Aorta (tissue), 5 donors: ENCODE data around the gene DHX38. TPM values are rescaled to one million over a fixed set of nuclear protein-coding genes. Genes with fewer than 3 reads are reported as not detected.

ENCODE experiments used
- ATAC-seq: fragments of 200-7000 bp; cut with Tn5 transposase; one replicate; pipeline ENCODE4 v1.9.1; 2022; ENCODE audit warnings: moderate library complexity; ENCODE audit not compliant: low FRiP score
- DNase-seq, 2 donors: peaks; one replicate each; pipeline ENCODE4 v3.0.0-alpha.2; 2020
- H3K27ac ChIP-seq, 2 donors: one replicate each; pipeline ENCODE4 v1.5.1; 2013; ENCODE audit warnings: low read length in 2 of 2, mild to moderate bottlenecking in 2 of 2, moderate library complexity in 2 of 2, control low read depth in 1 of 2, inconsistent platforms in 1 of 2, low read depth in 1 of 2
- H3K27me3 ChIP-seq, 2 donors: one replicate each; pipeline ENCODE4 v1.6.1; 2013; ENCODE audit warnings: control low read depth in 1 of 2, low read length in 1 of 2, mild to moderate bottlenecking in 1 of 2, moderate library complexity in 1 of 2; ENCODE audit not compliant: insufficient read depth in 2 of 2, control insufficient read depth in 1 of 2
- H3K36me3 ChIP-seq, 2 donors: one replicate each; pipeline ENCODE4 v1.6.1; 2013; ENCODE audit warnings: control low read depth in 1 of 2, low read length in 1 of 2, mild to moderate bottlenecking in 1 of 2; ENCODE audit not compliant: insufficient read depth in 2 of 2, control insufficient read depth in 1 of 2
- H3K4me1 ChIP-seq, 2 donors: one replicate each; pipeline ENCODE4 v1.6.1; 2013; ENCODE audit warnings: low read length in 2 of 2, control low read depth in 1 of 2, mild to moderate bottlenecking in 1 of 2, moderate library complexity in 1 of 2; ENCODE audit not compliant: insufficient read depth in 2 of 2, control insufficient read depth in 1 of 2
- H3K4me3 ChIP-seq, 2 donors: one replicate each; pipeline ENCODE4 v1.5.1; 2013; ENCODE audit warnings: low read length in 2 of 2, control low read depth in 1 of 2, mild to moderate bottlenecking in 1 of 2
- H3K9me3 ChIP-seq: one replicate; pipeline ENCODE4 v1.6.1; 2013; ENCODE audit warnings: mild to moderate bottlenecking, low read length; ENCODE audit not compliant: control insufficient read depth
- WGBS, 2 donors: extraction: QIAGEN DNeasy Blood & Tissue Kit; methylation state at CpG; one replicate each; pipeline ENCODE4 v1.1.7; 2013; 5-methylcytosine and 5-hydroxymethylcytosine counted together
- intact Hi-C, 2 donors: fragments of 100-400 bp; cut with DNase I; formaldehyde crosslinking; loops; one replicate each; pipeline versions ENCODE4 v1.14.2 to v1.15.0; 2022
- polyA plus RNA-seq, 2 donors: library from polyadenylated mRNA; stranded (reverse); fragments of 200-250 nt; gene quantifications; one replicate each; pipeline ENCODE4 v1.2.3, GENCODE V29; 2013
- total RNA-seq, 2 donors: library from RNA; stranded (reverse); fragmentation: NEBNext Ultra II Directional; extraction: Animal tissue kit (Norgen Biotek cat#: 25700); gene quantifications; one replicate each; pipeline ENCODE4 v1.2.1, GENCODE V29; 2021
- donor health status: healthy with polysubstance abuse.
- donor health status: Bipolar disorder and iron deficiency.
- donor health status: DM: no; HTN: no; CAD: no.
- donor health status: DM: no; HTN: no; CAD: no.
- donor health status: DM: yes; HTN: yes; CAD: no.

Gene DHX38
- total and polyA plus RNA-seq, 4 donors: 22.4 to 77.4 (median 60.7) TPM

GRCh38 chr16:72109966-72110530 is 16.4 kb downstream of the DHX38 start:
- ATAC-seq (no peak), DNase-seq (no peak)
- Histone ChIP-seq H3K36me3 (peaks cover 7 to 29% of the 10 kb centered on the region in 2 donors), H3K27ac (no peak overlapping the region), H3K4me1 (no peaks in the 10 kb centered on the region), H3K4me3 (no peak overlapping the region), H3K9me3 (no peaks in the 10 kb centered on the region), H3K27me3 (no peaks in the 10 kb centered on the region)
- WGBS, 2 donors: 78 to 79% methylated on average over 12 of the region's 12 CpGs
- intact Hi-C loops: no loop called here

- Histone ChIP-seq H3K36me3 (peaks cover 7 to 25% of the 10 kb centered on the region in 2 donors), H3K4me3 (no peak overlapping the region), H3K27ac (no peak overlapping the region), H3K27me3 (no peaks in the 10 kb centered on the region), H3K9me3 (no peaks in the 10 kb centered on the region), H3K4me1 (no peaks in the 10 kb centered on the region)
- DNase-seq (no peak), ATAC-seq (no peak)
- 94 to 95% methylated on average over 23 of the region's 23 CpGs for WGBS, 2 donors
- intact Hi-C loops: no loop called here
Observed at GRCh38 chr16:72110662-72111615, 17.3 kb downstream of the DHX38 start.

GRCh38 chr16:72111657-72112451 is 18.2 kb downstream of the DHX38 start:
- H3K9me3 ChIP-seq: no peaks in the 10 kb centered on the region
- ATAC-seq (no peak), DNase-seq (no peak)
- no peaks in the 10 kb centered on the region for H3K4me1 ChIP-seq
- H3K27ac ChIP-seq: no peak overlapping the region
- intact Hi-C loops: no loop called here
- no peaks in the 10 kb centered on the region for H3K27me3 ChIP-seq
- 82 to 84% methylated on average over 19 of the region's 19 CpGs for WGBS, 2 donors
- H3K36me3 ChIP-seq: peaks cover 7 to 25% of the 10 kb centered on the region in 2 donors
- no peak overlapping the region for H3K4me3 ChIP-seq

- no peak overlapping the region for H3K27ac ChIP-seq
- DNase-seq (no peak), ATAC-seq (no peak)
- H3K4me1 ChIP-seq: no peaks in the 10 kb centered on the region
- 92 to 96% methylated on average over 15 of the region's 15 CpGs for WGBS, 2 donors
- no peak overlapping the region for H3K4me3 ChIP-seq
- peaks cover 7 to 22% of the 10 kb centered on the region in 2 donors for H3K36me3 ChIP-seq
- H3K9me3 ChIP-seq: no peaks in the 10 kb centered on the region
- no peaks in the 10 kb centered on the region for H3K27me3 ChIP-seq
- intact Hi-C loops: no loop called here
Observed at GRCh38 chr16:72112452-72112792, 18.8 kb downstream of the DHX38 start.

- peaks cover 7 to 22% of the 10 kb centered on the region in 2 donors for H3K36me3 ChIP-seq
- H3K9me3 ChIP-seq: no peaks in the 10 kb centered on the region
- 72 to 77% methylated on average over 7 of the region's 7 CpGs for WGBS, 2 donors
- intact Hi-C loops: no loop called here
- no peak overlapping the region for H3K4me3 ChIP-seq
- ATAC-seq (no peak), DNase-seq (no peak)
- no peak overlapping the region for H3K27ac ChIP-seq
- H3K27me3 ChIP-seq: no peaks in the 10 kb centered on the region
- no peaks in the 10 kb centered on the region for H3K4me1 ChIP-seq
Observed at GRCh38 chr16:72112906-72113615, 19.4 kb downstream of the DHX38 start.

GRCh38 chr16:72113616-72113945 is 19.9 kb downstream of the DHX38 start:
- no peak overlapping the region for H3K27ac ChIP-seq
- no peaks in the 10 kb centered on the region for H3K27me3 ChIP-seq
- H3K4me3 ChIP-seq: no peak overlapping the region
- intact Hi-C loops: no loop called here
- DNase-seq (no peak), ATAC-seq (no peak)
- no peaks in the 10 kb centered on the region for H3K9me3 ChIP-seq
- peaks cover 7 to 19% of the 10 kb centered on the region in 2 donors for H3K36me3 ChIP-seq
- no peaks in the 10 kb centered on the region for H3K4me1 ChIP-seq

- no peaks in the 10 kb centered on the region for H3K9me3 ChIP-seq
- no peak for DNase-seq
- 83 to 86% methylated on average over 5 of the region's 5 CpGs for WGBS, 2 donors
- H3K4me3 ChIP-seq: no peak overlapping the region
- no peaks in the 10 kb centered on the region for H3K4me1 ChIP-seq
- intact Hi-C loops: loop anchor here (5.0 to 10.0 kb wide), 2 partner anchors 345 to 347 kb away; no protein-coding TSS in a partner anchor
- no peak overlapping the region for H3K27ac ChIP-seq
- no peaks in the 10 kb centered on the region for H3K36me3 ChIP-seq
- no peaks in the 10 kb centered on the region for H3K27me3 ChIP-seq
- ATAC-seq: no peak
Observed at GRCh38 chr16:72120026-72120425, 26.4 kb downstream of the DHX38 start.

GRCh38 chr16:72122308-72122707 is 28.7 kb downstream of the DHX38 start:
- ATAC-seq (no peak), DNase-seq (no peak)
- Histone ChIP-seq H3K27ac (no peak overlapping the region), H3K9me3 (no peaks in the 10 kb centered on the region), H3K27me3 (no peaks in the 10 kb centered on the region), H3K4me3 (no peak overlapping the region), H3K4me1 (no peaks in the 10 kb centered on the region), H3K36me3 (no peaks in the 10 kb centered on the region)
- 98% methylated on average over 2 of the region's 2 CpGs for WGBS, 2 donors
- intact Hi-C loops: loop anchor here (5.0 to 10.0 kb wide), 2 partner anchors 342 to 345 kb away; no protein-coding TSS in a partner anchor
